Right lobe of liver (tissue), 6 donors: ENCODE measurements around the gene IAPP. TPM values are rescaled to one million over a fixed set of nuclear protein-coding genes. Genes with fewer than 3 reads are reported as not detected.
"Not testable (repeated sequence)": the region's sequence is repeated elsewhere in the genome, so short reads cannot be mapped to it uniquely, and the experiment has no call there.

ENCODE experiments used
- ATAC-seq, 4 donors: fragments of 200-7000 bp; cut with Tn5 transposase; one replicate each; pipeline ENCODE4 v1.9.1; 2020; ENCODE audit warnings: mild to moderate bottlenecking in 4 of 4, moderate library complexity in 4 of 4
- DNase-seq, 3 donors: peaks; one replicate each; pipeline ENCODE4 v3.0.0-alpha.2; 2020
- H3K27ac ChIP-seq, 3 donors: fragments of 200-600 bp; one replicate each; pipeline ENCODE4 v1.8.0; 2022
- H3K27me3 ChIP-seq, 2 donors: fragments of 200-600 bp; one replicate each; pipeline ENCODE4 v1.8.0; 2022
- H3K36me3 ChIP-seq, 4 donors: fragments of 200-600 bp; sonication (generic) in 1 of 4; one replicate each; pipeline versions ENCODE4 v1.5.1 to v1.8.0; 2017 to 2022; ENCODE audit warnings: control low read depth in 1 of 4
- H3K4me1 ChIP-seq, 4 donors: fragments of 200-600 bp; sonication (generic) in 1 of 4; one replicate each; pipeline versions ENCODE4 v1.5.1 to v1.8.0; 2017 to 2022; ENCODE audit warnings: control low read depth in 1 of 4
- H3K4me3 ChIP-seq, 3 donors: fragments of 200-600 bp; one replicate each; pipeline ENCODE4 v1.8.0; 2022
- H3K9me3 ChIP-seq, 4 donors: fragments of 200-600 bp; sonication (generic) in 1 of 4; one replicate each; pipeline versions ENCODE4 v1.5.1 to v1.8.0; 2017 to 2022; ENCODE audit warnings: control low read depth in 1 of 4
- CTCF ChIP-seq, 4 donors: fragments of 200-600 bp in 3 of 4; fragments of 450-650 bp in 1 of 4; IDR thresholded peaks; one replicate each; pipeline versions ENCODE4 v1.5.1 to v1.8.0; 2016 to 2022; ENCODE audit warnings: antibody characterized with exemption in 4 of 4, mild to moderate bottlenecking in 2 of 4
- POLR2A ChIP-seq: fragments of 450-650 bp; IDR thresholded peaks from one replicate; pipeline ENCODE4 v1.6.1; 2017; ENCODE audit warnings: antibody characterized with exemption, mild to moderate bottlenecking
- WGBS: methylation state at CpG from one replicate; pipeline ENCODE4 v1.1.6; 2018; ENCODE audit warnings: low coverage, low lambda C conversion rate; ENCODE audit not compliant: insufficient coverage; ENCODE audit errors: missing lambda C conversion rate; 5-methylcytosine and 5-hydroxymethylcytosine counted together
- intact Hi-C, 2 donors: fragments of 100-400 bp; cut with DNase I; formaldehyde crosslinking; loops; one replicate each; pipeline versions ENCODE4 v1.11.2 to v1.14.1; 2022
- total RNA-seq, 6 experiments: library from RNA; depleted of rRNA in 2 of 6; stranded (reverse); fragments of >200 nt in 2 of 6; fragmentation: NEBNext Ultra II Directional in 3 of 6; extraction: Animal tissue kit (Norgen Biotek cat#: 25700) in 3 of 6; gene quantifications; one replicate each; pipeline versions ENCODE4 v1.1.0 to v1.2.4, GENCODE V29; 2016 to 2023
- donor health status: DM: no; HTN: yes; CAD: no.
- donor health status: DM: no; HTN: no; CAD: no.
- donor health status: DM: no; HTN: no; CAD: no.
- donor health status: DM: no; HTN: yes; CAD: no.
- donor health status: DM: no; HTN: yes; CAD: no.

IAPP gene
- total RNA-seq, 6 experiments from 2014 or later = 0.22 TPM; not detected in 5

DNA sequence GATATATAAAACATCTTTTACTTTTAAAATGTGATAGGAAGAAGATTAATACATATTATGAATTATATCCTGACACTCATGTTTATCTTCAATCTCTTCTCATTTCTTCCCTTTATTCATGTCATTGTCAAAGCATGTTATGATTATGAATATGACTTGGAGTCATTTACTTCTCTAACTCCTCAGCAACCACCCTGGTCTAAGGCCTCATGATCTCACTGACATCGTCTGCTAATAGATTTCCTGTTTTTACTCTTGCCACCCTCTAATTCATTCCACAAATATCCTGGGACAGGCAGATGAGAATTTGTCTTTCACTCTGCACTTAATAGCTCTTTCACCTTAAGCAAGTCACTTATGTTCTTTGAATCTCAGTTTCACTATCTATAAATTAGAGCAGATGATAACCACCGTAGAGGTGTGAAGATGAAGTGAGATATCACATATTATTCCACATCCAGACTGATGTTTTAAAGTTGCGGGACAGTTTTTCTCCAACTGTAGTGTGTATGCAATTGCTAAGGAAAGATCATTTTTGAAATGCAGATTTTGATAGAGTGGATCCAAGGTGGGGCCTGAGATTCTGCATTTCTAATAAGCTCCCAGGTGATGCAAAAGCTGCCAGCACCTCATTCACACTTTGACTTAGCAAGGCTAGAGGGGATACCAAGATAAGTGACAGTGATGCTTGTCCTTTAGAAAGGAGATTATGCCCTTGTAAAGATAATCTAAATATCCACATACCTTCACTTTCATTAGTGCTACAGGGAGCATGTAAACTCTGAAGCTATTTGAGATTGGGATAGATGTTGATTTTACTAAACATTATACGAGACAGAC is 3.3 kb upstream of the IAPP start:
- Histone ChIP-seq H3K27me3 (no peaks in the 10 kb centered on the region), H3K27ac (no peak overlapping the region), H3K4me1 (no peaks in the 10 kb centered on the region), H3K4me3 (no peak overlapping the region), H3K36me3 (no peaks in the 10 kb centered on the region), H3K9me3 (no peaks in the 10 kb centered on the region)
- WGBS = 55% methylated on average over 4 of the region's 4 CpGs
- TF ChIP-seq POLR2A = no peak
- no peak for TF ChIP-seq CTCF (IDR thresholded peaks at IDR 0.05)
- ATAC-seq (no peak), DNase-seq (no peak)
- intact Hi-C loops = no loop called here

GRCh38 chr12:21370845-21371449 is 1.8 kb upstream of the IAPP start:
- Histone ChIP-seq H3K36me3 (no peaks in the 10 kb centered on the region), H3K4me3 (no peak overlapping the region), H3K4me1 (no peaks in the 10 kb centered on the region), H3K27me3 (no peaks in the 10 kb centered on the region), H3K9me3 (no peaks in the 10 kb centered on the region), H3K27ac (no peak overlapping the region)
- TF ChIP-seq POLR2A = no peak
- TF ChIP-seq CTCF (IDR thresholded peaks at IDR 0.05) = no peak
- no peak for DNase-seq
- ATAC-seq = no peak
- 84% methylated on average over 5 of the region's 7 CpGs for WGBS
- intact Hi-C loops = no loop called here

DNA sequence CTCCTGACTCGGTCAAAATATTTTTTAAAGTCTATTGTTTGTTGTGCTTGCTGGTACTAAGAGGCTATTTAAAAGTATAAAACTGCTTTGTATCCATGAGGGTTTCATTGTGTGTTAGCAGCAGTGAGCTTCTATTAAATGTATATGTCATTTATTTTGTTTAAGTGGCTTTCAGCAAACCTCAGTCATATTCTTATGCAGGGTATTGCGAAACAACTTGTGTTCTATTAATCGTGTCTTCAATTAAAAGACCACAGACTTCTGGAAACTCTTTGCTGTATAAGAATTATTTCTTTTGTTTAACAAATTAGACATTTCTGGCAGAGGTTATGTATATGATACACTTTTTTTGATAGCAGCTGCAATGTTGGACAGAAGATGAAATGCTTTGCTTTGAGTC is 6.5 kb downstream of the IAPP start:
- no peak overlapping the region for H3K27ac ChIP-seq
- intact Hi-C loops = no loop called here
- TF ChIP-seq CTCF (IDR thresholded peaks at IDR 0.05) (no peak), POLR2A (no peak)
- H3K36me3 ChIP-seq = no peaks in the 10 kb centered on the region
- H3K4me1 ChIP-seq = no peaks in the 10 kb centered on the region
- ATAC-seq = no peak
- H3K4me3 ChIP-seq = no peak overlapping the region
- 71% methylated on average over 3 of the region's 3 CpGs for WGBS
- H3K9me3 ChIP-seq = no peaks in the 10 kb centered on the region
- H3K27me3 ChIP-seq = no peaks in the 10 kb centered on the region
- no peak for DNase-seq

GRCh38 chr12:21381320-21381719 is 8.6 kb downstream of the IAPP start:
- intact Hi-C loops, DNase-seq, H3K27me3 ChIP-seq, H3K27ac ChIP-seq, H3K4me3 ChIP-seq, ATAC-seq, H3K36me3 ChIP-seq, H3K4me1 ChIP-seq, H3K9me3 ChIP-seq: not testable (repeated sequence)
- 88% methylated on average over 3 of the region's 5 CpGs for WGBS

DNA sequence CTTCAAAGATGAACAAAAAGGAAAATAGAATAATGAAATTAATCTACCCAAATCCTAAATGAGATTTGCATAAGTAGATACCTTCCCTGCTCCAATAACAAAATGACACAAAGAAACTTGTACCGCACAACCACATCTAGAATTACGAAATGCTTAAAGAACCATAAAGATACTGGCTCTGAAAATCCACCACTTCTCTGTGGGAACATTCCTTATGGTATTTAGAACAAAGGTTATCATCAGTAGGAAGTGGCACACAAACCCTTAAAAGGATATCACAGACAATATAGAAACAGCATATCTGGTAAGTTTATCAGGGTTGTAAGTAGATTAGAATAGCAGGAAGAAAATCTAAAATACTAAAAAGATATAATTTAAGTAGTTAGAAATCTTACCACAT is 11.6 kb downstream of the IAPP start:
- no peak overlapping the region for H3K27ac ChIP-seq
- no peaks in the 10 kb centered on the region for H3K27me3 ChIP-seq
- WGBS = 83% methylated on average over 2 of the region's 2 CpGs
- H3K9me3 ChIP-seq = no peaks in the 10 kb centered on the region
- H3K4me1 ChIP-seq = no peaks in the 10 kb centered on the region
- ATAC-seq = no peak
- no peak overlapping the region for H3K4me3 ChIP-seq
- TF ChIP-seq POLR2A (no peak), CTCF (IDR thresholded peaks at IDR 0.05) (no peak)
- no peaks in the 10 kb centered on the region for H3K36me3 ChIP-seq
- DNase-seq = no peak
- intact Hi-C loops = no loop called here
